Inflammatory macrophage treated with lipopolysaccharide for 4 hours (primary cell): ENCODE results near the gene TBC1D16.

Experiments
- DNase-seq: peaks from one replicate; pipeline ENCODE4 v3.0.0-alpha.2; 2020

TBC1D16 gene

GRCh38 chr17:79936641-79937381, 98.9 kb downstream of the TBC1D16 start:
- no peak for DNase-seq

- DNase-seq = no peak
Measured at GRCh38 chr17:79936050-79936449, 99.6 kb downstream of the TBC1D16 start.

DNA sequence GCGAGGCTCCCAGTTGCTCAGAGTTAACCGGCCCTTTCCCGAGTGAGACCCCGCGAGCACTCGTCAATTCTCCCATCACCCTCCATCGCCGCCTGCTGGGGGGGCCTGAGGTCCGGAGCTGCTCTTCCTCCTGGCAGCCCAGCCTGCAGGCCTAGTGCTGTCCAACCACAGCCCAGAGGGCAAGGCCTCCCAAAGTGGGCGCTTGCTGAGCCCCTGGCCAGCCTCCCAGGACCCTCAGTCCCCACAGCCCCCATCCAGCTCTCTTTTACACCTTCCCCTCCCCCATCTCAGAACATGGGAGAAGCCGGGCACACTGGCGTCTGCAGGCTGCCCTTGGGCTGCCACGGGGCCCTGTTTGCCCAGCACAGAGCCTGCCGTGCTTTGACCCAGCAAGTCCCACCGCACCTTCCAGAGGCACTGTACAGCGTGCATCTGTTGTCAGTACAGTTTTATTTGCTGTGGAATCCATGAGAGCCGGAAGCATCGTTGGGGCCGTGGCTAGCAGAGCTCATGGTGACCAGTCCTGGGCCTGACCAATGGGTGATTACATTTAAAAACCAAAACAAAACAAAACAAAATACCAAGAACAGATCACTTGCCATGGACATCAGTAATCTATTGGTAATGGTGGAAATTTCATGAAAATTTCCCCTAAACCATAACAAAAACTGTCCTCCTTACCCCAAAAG, 100.3 kb downstream of the TBC1D16 start:
- DNase-seq = no peak

GRCh38 chr17:79934653-79934970, 101.1 kb downstream of the TBC1D16 start:
- DNase-seq = no peak

- peak; percentile 72 for DNase-seq
Measured at GRCh38 chr17:79933863-79934652, 101.6 kb downstream of the TBC1D16 start.

DNA sequence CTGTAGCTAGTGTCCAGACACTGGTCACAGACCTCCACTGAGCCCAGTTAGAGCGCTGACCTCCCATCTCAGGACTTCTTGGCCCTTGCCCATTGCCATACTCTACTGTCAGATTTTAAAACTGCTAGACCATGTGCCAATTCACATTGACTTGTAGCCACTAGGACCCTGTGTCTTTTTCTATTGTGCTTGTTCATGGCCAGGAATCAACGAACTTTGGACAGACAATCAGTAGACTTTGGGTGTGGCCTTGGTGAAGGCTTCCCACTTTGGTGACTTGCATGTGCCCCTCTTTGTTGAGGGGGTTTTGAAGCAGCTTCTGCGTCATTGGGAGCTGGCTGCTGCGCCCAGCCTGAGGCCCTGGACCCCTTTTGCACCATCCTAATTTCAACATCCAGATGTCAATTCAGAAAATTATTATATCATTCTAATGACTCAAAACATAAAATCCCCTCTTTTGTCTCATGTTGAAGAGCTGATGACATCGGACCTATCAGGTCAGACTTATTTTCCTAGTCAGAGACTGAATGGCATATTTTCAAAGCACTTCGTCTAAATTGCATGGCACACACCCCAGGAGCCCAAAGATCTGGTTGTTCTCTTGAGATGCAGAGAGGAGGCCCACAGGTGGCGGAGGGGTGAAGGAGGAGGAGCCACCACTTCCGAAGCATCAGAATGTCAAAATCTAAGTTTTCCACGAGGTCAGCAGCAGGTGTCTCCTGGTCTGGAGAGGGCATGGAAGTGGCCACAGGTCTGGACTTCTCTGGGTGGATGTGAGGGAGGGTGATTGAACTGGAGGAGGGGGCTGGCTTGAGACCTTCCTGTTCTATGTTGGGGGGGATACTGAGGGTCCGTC, 103.0 kb downstream of the TBC1D16 start:
- peak; percentile 31 for DNase-seq

GRCh38 chr17:79931817-79932309, 103.8 kb downstream of the TBC1D16 start:
- no peak for DNase-seq

DNA sequence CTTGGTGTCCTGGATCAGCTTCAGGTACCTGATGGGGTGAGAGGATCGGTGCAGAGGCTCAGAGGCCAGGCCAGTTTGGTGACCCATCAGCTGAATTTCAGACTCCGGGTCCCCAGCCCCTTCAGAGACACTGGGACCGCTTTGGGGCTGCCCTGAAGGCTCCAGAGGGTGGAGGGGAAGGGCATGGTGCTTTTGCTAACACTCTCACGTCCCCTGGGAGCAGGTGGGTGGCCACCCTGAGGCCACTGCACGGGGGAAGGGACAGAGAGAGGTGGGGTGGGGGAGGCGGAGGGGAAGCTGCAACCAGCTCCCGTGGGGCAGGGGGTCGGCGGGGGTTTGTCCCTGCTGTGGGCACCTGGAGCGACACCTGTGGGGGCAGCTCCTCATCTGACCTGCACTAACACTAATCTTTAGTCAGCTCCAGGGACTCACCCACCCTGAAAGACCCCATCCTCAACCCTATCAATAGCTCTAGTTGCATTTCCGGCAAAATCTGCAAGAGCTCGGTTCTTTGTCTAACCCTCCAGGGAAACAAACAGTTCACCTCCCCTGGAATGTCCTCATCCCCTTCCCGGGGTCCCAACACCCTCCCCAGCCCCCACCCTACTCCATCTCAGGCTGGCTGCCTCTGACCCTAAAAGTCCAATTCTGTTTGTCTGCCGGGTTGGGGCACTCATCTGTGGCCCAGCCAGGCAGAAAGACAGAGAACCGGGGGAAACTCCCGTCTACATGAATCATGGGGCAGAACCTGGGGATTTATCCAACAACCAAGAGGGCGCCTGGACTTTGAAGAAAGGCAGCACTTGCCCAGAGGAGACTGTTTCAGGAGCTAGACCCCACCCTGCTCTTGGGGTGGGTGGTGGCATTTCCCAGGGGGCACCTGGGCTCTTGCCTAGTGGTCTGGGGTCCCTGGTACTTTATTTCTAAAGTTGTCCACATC, 104.5 kb downstream of the TBC1D16 start:
- DNase-seq = peak; percentile 22

- DNase-seq = no peak
Measured at GRCh38 chr17:79930062-79930876, 105.4 kb downstream of the TBC1D16 start.

GRCh38 chr17:79929257-79930061, 106.2 kb downstream of the TBC1D16 start:
- DNase-seq = no peak

GRCh38 chr17:79928502-79929256, 107.0 kb downstream of the TBC1D16 start:
- DNase-seq = no peak

DNA sequence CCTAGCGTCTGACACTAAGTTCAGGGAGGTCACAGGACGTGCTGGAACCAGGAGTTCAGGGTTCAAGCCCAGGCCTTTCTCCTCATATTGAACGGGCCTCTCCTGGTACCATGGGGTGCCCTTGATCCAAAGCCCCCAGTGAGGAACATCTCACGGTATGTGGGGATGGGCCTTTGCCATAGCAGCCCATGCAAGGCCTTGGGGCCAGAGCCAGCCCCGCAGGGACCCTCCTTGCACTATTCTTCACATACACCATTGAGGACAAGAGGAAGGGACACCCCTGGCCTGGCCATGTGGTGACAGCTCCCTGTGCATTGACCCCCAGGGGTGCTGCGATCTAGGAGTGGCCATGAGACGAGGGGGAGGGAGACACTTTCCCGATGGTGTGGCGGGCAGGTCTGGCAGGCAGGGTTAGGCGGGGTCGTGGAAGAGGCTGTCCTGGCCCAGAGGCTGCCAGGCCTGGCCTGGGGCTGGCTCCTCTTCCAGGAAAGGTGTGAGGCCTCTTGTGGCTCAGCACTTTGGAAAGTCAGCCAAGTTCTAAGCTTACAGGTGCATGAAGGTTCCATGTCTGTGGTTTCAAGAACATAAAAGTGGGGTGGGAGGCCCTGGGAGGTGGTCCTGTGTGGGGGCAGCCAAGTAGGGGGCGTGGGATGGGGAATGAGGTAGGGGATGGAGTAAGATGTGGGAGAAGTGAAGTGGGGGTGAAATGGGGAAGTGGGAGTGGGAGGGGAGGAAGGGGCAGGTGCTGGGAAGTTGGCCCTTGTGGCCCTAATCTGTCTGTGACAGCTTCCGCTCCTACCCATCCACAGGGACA, 107.8 kb downstream of the TBC1D16 start:
- DNase-seq = no peak

- no peak for DNase-seq
Measured at GRCh38 chr17:79927136-79927661, 108.5 kb downstream of the TBC1D16 start.

DNA sequence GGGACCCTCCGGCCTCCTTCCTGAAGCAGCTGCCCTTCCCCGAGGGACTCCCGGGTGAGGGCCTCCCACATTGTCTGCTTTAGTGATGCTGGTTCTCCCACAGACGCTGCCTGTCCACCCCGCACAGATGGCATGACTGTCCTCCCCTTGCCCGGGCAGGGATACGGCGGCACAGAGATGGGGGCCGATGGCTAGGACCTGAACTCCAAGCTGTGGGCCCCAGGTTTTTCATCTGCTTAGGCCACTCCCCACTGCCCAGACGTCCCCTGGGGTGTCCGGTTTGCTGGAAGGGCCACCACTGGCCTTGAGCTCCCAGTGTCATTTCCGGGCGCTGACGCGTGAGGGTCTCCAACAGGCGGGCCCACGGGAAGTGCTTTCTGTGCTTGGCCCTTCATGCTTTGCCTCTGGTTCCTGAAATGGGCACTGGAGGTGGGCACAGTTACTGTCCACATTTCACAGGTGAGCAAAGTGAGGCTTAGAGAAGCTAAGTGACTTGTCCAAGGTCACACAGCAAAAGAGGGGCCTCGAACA, 109.0 kb downstream of the TBC1D16 start:
- no peak for DNase-seq

GRCh38 chr17:79926142-79926604, 109.5 kb downstream of the TBC1D16 start:
- DNase-seq = no peak

DNA sequence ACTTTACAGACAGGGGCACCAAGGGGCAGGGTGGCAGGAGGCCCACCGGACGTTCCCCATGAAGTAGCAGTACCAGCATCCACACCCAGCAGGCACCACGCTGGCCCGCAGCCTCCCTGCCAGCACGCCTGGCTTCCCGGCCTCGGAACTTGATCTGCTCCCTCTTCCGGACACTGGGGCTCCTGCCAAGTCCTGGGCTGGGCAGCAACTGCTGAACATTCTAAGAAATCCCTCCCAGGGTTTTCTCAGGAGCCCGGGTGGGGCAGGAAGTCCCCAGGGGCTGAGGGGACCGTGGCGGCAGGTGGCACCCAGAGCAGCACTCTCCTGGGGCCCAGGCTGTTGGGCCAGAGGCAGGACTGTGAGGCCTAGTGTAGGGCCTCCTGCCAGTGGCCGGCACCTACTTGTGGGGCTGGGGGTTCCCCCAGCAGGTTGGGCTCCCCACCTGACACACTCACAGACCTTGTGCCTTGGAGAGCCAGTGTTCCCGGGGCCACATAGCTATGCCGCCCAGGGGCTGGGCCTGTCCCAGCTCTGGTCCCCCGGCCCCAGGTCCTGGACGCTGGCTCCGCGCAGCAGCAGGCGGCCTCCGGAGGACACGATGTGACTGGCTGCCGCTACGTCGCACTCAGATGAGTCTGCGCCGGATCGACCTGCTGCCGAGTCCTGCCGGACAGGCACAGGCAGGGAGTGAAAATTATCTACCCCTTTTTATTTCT, 110.3 kb downstream of the TBC1D16 start:
- no peak for DNase-seq

DNA sequence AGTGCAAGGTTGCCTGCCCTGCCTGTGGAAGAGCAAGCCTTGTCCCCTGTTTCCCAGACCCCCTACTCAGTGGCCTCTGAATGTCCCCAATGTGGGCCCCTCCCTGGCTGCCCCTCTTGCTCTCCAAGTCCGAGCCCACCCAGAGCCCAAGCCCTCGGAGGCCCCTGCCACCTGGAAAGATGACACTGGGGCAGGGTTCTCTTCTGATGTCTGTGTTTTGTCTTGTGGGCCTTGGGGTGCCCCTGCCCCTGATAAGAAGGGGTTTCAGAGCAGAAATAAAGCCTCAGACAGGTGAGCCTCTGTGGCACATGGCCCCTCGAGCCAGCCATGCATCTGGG, 111.1 kb downstream of the TBC1D16 start:
- no peak for DNase-seq
